ENCODE measurements around the gene PPP1R15B.

GRCh38 chr1:204408602-204409001 lies 3.0 kb downstream of the PPP1R15B start:
- TF ChIP-seq TARDBP (IDR thresholded peaks at IDR 0.05; ENCODE audit: borderline replicate concordance) (no peak), KDM1A (IDR thresholded peaks at IDR 0.05; ENCODE audit: borderline replicate concordance) (no peak), TAF1 (IDR thresholded peaks at IDR 0.05; ENCODE audit: borderline replicate concordance, low read depth, low read length) (no peak), ZNF274 (IDR thresholded peaks at IDR 0.05; ENCODE audit: insufficient read depth, insufficient read length) (no peak), MAX (IDR thresholded peaks at IDR 0.05; ENCODE audit: low read depth, low read length) (no peak), CTCF (IDR thresholded peaks at IDR 0.05 in 2 of 3, conservative IDR thresholded peaks at IDR 0.05 in 1 of 3; ENCODE audit: control insufficient read depth in 2 of 3, extremely low read depth in 1 of 3, insufficient read depth in 1 of 3, low read depth in 3 of 3, low read length in 3 of 3) (no peak), NFYB (IDR thresholded peaks at IDR 0.05; ENCODE audit: insufficient read depth, low read depth, low read length) (no peak), POLR2AphosphoS5 (IDR thresholded peaks at IDR 0.05; ENCODE audit: low read length) (no peak), ASH2L (IDR thresholded peaks at IDR 0.05; ENCODE audit: borderline replicate concordance, low read depth) (no peak), SMAD5 (IDR thresholded peaks at IDR 0.05; ENCODE audit: low read depth) (no peak)

All from GM12878 (cell line).